ENCODE data around the gene ATN1.

The ATN1 gene

DNA sequence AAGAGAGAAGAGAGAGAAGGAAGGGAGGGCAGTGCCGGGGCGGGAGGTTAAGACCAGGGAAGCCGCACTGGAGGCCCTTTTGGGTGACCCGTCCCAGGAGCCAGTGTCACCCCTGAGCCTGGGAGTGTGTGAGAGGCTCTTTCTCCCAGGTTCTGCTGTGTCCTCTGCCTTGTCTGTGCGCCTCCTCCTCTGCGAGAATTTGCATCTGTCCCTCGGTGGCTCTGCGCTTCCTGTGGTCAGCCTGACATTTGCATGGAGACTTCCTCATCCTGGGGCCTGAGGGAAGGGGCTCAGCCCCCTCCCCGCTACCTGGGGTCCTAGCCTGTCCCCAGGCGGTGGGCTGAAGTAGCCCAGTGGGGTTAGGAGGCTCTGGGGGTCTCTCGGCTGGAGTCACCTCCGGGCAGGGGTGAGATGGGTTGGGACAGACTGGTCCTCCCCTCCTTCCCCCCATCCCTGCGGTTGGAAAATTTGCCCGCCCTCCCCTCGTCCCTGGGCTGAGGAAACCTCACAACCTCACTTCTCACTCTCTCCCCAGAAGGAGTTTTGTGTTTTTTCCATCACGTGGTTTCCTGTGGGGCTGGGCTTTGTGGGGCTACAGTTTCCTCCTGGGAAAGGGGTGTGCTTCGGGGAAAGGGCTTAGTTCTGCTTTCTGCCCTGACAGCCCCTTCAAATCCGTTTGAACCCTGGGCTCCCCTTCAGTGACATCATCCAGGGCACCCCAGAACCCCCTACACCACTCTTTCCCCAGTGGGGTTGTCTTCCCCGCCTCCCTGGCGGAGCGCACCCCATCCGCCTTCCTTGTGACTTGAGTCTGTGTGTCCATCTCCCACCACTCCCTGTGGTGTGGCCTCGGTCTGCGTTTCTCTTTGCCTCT, 25.9 kb downstream of the ATN1 start:
- TF ChIP-seq, protein P1, sequence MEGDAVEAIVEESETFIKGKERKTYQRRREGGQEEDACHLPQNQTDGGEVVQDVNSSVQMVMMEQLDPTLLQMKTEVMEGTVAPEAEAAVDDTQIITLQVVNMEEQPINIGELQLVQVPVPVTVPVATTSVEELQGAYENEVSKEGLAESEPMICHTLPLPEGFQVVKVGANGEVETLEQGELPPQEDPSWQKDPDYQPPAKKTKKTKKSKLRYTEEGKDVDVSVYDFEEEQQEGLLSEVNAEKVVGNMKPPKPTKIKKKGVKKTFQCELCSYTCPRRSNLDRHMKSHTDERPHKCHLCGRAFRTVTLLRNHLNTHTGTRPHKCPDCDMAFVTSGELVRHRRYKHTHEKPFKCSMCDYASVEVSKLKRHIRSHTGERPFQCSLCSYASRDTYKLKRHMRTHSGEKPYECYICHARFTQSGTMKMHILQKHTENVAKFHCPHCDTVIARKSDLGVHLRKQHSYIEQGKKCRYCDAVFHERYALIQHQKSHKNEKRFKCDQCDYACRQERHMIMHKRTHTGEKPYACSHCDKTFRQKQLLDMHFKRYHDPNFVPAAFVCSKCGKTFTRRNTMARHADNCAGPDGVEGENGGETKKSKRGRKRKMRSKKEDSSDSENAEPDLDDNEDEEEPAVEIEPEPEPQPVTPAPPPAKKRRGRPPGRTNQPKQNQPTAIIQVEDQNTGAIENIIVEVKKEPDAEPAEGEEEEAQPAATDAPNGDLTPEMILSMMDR (IDR thresholded peaks at IDR 0.05; ENCODE audit: low read depth, low read length) = no peak
- peak; percentile 47 to 68 for DNase-seq (ENCODE audit: low read depth in 2 of 2)
- H3K4me3 ChIP-seq (replicated peaks in 1 of 2; ENCODE audit: low read depth in 2 of 2, low read length in 2 of 2) = no peak overlapping the region

DNA sequence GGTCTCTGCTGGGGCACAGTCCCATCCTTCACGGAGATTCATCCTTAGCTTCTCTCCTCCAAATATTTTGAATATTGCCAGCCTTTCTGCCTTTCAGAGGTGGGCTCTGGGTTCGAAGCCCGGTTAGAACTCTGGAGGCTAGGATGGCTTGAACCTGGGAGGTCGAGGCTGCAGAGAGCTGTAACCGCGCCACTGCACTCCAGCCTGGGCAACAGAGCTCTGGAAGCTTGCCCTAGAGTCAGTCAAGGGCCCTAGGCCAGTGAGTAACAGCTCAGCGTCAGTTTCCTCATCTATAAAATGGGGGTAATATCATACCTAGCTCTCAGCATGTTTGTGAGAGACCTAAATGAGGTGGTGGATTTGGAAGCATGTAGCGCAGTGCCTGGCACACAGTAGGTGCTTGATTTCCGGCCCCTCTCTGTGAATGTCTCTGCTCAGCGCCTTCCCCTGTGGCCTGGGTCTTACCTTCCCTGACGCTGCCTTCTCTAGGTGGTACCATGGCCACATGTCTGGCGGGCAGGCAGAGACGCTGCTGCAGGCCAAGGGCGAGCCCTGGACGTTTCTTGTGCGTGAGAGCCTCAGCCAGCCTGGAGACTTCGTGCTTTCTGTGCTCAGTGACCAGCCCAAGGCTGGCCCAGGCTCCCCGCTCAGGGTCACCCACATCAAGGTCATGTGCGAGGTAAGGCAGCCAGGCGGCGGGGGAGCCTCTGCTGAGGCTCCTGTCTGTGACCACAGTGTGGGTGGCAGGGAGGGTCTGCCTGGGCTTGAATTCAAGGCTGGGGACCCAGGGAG, 26.8 kb downstream of the ATN1 start:
- H3K4me3 ChIP-seq (replicated peaks in 1 of 2; ENCODE audit: low read depth in 2 of 2, low read length in 2 of 2) = no peak overlapping the region
- TF ChIP-seq, protein P1 (IDR thresholded peaks at IDR 0.05; ENCODE audit: low read depth, low read length) = no peak
- no peak for DNase-seq (ENCODE audit: low read depth in 2 of 2)

DNA sequence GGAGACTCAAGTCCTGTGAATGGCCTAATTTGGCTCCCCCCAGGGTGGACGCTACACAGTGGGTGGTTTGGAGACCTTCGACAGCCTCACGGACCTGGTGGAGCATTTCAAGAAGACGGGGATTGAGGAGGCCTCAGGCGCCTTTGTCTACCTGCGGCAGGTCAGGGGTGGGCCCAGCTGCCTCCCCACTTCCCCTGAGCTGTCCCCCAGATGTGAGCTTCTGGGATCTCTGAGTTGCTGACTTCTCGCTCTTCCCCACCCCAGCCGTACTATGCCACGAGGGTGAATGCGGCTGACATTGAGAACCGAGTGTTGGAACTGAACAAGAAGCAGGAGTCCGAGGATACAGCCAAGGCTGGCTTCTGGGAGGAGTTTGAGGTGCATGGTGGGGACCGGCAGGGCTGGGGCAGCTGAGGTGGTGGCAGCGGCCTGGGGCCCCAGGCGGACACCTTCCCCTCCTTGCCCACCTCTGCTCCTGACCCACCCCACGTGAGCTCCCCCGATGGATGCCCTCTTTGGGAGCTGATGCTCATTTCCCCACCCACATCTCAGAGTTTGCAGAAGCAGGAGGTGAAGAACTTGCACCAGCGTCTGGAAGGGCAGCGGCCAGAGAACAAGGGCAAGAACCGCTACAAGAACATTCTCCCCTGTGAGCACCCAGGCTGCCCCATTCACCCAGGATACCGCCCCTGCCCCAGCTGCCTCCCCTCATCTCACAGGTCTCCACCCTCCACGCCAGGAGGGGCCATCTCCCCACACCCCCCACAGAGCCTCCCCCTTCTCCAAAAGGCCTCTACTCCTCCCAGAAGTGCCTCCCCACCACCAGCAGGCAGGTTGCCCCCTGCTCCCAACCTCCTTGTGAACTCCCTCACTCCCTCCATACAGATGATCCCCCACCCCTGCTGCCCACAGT, 27.6 kb downstream of the ATN1 start:
- no peak for DNase-seq (ENCODE audit: low read depth in 2 of 2)
- H3K4me3 ChIP-seq (replicated peaks in 1 of 2; ENCODE audit: low read depth in 2 of 2, low read length in 2 of 2) = no peak overlapping the region

DNA sequence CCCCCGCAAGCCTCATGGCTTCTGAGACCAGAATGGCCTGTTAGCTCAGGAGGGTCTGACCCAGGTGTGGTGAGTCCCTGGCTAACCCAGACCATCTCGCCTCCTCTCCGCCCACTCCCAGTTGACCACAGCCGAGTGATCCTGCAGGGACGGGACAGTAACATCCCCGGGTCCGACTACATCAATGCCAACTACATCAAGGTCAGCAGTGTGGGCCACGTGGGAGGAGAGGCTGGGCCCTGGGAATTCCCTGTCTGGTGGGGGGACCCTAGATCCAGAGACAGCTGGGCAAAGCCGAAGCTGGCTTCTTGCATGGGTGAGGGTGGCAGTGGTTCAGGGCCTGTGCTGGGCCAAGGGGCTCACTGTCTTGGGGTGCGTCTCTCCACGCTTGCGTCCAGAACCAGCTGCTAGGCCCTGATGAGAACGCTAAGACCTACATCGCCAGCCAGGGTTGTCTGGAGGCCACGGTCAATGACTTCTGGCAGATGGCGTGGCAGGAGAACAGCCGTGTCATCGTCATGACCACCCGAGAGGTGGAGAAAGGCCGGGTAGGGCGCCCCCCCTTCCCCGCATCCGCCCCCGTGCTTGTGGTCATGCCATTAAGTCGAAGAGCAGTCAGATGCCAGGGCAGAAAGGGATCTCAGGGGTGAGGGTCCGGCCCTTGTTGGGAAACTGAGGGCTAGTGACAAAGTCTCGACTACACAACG, 28.4 kb downstream of the ATN1 start:
- DNase-seq (ENCODE audit: low read depth in 2 of 2) = no peak
- H3K4me3 ChIP-seq (replicated peaks in 1 of 2; ENCODE audit: low read depth in 2 of 2, low read length in 2 of 2) = no peak overlapping the region
- TF ChIP-seq, protein P1 (IDR thresholded peaks at IDR 0.05; ENCODE audit: low read depth, low read length) = no peak

More for the DNA sequence above, 27.6 kb downstream of the ATN1 start:
- TF ChIP-seq, protein P1 (IDR thresholded peaks at IDR 0.05; ENCODE audit: low read depth, low read length) = no peak

DNA sequence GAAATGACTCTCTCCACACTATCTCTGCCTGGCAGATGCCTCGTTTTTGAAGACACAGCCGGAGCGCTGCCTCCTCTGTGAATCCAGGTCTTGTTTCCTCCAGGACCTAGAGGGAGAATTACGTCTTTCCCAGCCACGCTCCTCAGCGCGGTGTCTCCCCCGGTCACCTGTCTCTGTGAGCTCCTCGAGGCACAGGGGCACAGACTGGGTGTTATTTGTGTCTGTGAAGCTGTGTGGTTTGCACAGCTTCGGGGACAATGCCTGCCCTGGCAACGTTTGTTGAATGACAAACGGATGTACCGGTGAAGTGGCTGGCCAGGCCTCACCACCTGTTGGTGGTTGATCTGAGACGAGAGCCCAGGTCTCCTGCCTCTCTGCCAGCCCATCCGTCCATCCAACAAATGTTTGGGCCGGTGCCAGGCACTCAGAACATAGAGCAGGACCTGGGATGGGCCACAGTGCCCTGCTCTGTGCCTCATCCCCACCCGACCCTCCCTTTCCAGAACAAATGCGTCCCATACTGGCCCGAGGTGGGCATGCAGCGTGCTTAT, 29.5 kb downstream of the ATN1 start:
- TF ChIP-seq, protein P1 (IDR thresholded peaks at IDR 0.05; ENCODE audit: low read depth, low read length) = no peak
- no peak overlapping the region for H3K4me3 ChIP-seq (replicated peaks in 1 of 2; ENCODE audit: low read depth in 2 of 2, low read length in 2 of 2)
- no peak for DNase-seq (ENCODE audit: low read depth in 2 of 2)

Measured in cardiac fibroblast (primary cell).